DMS153 treated with DMSO at 0.1 percent for 48 hours (cell line): ENCODE data around the gene SLC6A9.

ENCODE experiments used
- DNase-seq: peaks from one replicate; lab custom pipeline; 2025; ENCODE audit not compliant: unreplicated experiment; lab: John Stamatoyannopoulos, UW

The SLC6A9 gene

GRCh38 chr1:44008259-44008658 is 23.0 kb downstream of the SLC6A9 start:
- no peak for DNase-seq

- no peak for DNase-seq
These were observed 28.6 kb downstream of the SLC6A9 start for GRCh38 chr1:44002606-44003157.

- DNase-seq, result no peak
These were observed 29.1 kb downstream of the SLC6A9 start for GRCh38 chr1:44002165-44002564.

GRCh38 chr1:44000122-44000665 is 31.1 kb downstream of the SLC6A9 start:
- no peak for DNase-seq

- no peak for DNase-seq
These were observed 31.8 kb downstream of the SLC6A9 start for GRCh38 chr1:43999455-43999854.

GRCh38 chr1:43998000-43998378 is 33.3 kb downstream of the SLC6A9 start:
- no peak for DNase-seq

- peak; percentile 81 for DNase-seq
These were observed 33.8 kb downstream of the SLC6A9 start for GRCh38 chr1:43997295-43997999.

GRCh38 chr1:43996733-43997115 is 34.5 kb downstream of the SLC6A9 start:
- no peak for DNase-seq

GRCh38 chr1:43995984-43996732 is 35.1 kb downstream of the SLC6A9 start:
- no peak for DNase-seq

- peak; percentile 15 for DNase-seq
These were observed 36.2 kb downstream of the SLC6A9 start for GRCh38 chr1:43994794-43995790.

- DNase-seq, result no peak
These were observed 37.2 kb downstream of the SLC6A9 start for GRCh38 chr1:43994071-43994470.

GRCh38 chr1:43993206-43993914 is 37.9 kb downstream of the SLC6A9 start:
- no peak for DNase-seq

- DNase-seq, result no peak
These were observed 38.8 kb downstream of the SLC6A9 start for GRCh38 chr1:43992232-43992995.

GRCh38 chr1:43991476-43992231 is 39.6 kb downstream of the SLC6A9 start, which contains the start of gene CCDC24:
CCDC24 (plus strand) TSS chr1:43991599; CDS start chr1:43991879, 280 bp downstream.
- peak; percentile 83 for DNase-seq

- DNase-seq, result no peak
These were observed 40.1 kb downstream of the SLC6A9 start for GRCh38 chr1:43991200-43991475.

- DNase-seq, result no peak
These were observed 40.7 kb downstream of the SLC6A9 start for GRCh38 chr1:43990271-43991199.

GRCh38 chr1:43987159-43987902 is 43.9 kb downstream of the SLC6A9 start:
- no peak for DNase-seq
